OCI-LY1 (cell line): ENCODE measurements around the gene EPHA4.

ENCODE experiments used
- H2AFZ ChIP-seq: fragments of 200-600 bp; sonication (generic), shearing (Covaris generic); 2 replicates; pipeline ENCODE4 v1.6.0; 2014; ENCODE audit warnings: antibody characterized with exemption, mild to moderate bottlenecking, low read length
- H3F3A ChIP-seq: fragments of 200-600 bp; sonication (generic), shearing (Covaris generic); 2 replicates; pipeline ENCODE4 v1.6.0; 2014; ENCODE audit warnings: mild to moderate bottlenecking, antibody characterized with exemption, low read length, moderate library complexity; ENCODE audit not compliant: insufficient read depth
- H3K27ac ChIP-seq: fragments of 200-600 bp; sonication (generic); 2 replicates; pipeline ENCODE4 v1.5.1; 2014; ENCODE audit warnings: low read length, mixed run types, mild to moderate bottlenecking, low read depth; ENCODE audit not compliant: poor library complexity, severe bottlenecking
- H3K27me3 ChIP-seq: fragments of 200-600 bp; sonication (generic); 2 replicates; pipeline ENCODE4 v1.6.0; 2014; ENCODE audit warnings: antibody characterized with exemption, mild to moderate bottlenecking, low read length, moderate library complexity; ENCODE audit not compliant: insufficient read depth
- H3K36me3 ChIP-seq: fragments of 200-600 bp; sonication (generic); 2 replicates; pipeline ENCODE4 v1.6.1; 2014; ENCODE audit warnings: mild to moderate bottlenecking, antibody characterized with exemption, low read length, moderate library complexity, mixed read lengths; ENCODE audit not compliant: insufficient read depth
- H3K4me1 ChIP-seq: fragments of 200-600 bp; sonication (generic); 2 replicates; pipeline ENCODE4 v1.5.1; 2014; ENCODE audit warnings: mild to moderate bottlenecking, low read length, moderate library complexity; ENCODE audit not compliant: insufficient read depth, severe bottlenecking
- H3K4me2 ChIP-seq: fragments of 200-600 bp; sonication (generic), shearing (Covaris generic); 2 replicates; pipeline ENCODE4 v1.6.1; 2014; ENCODE audit warnings: low read length
- H3K4me3 ChIP-seq: fragments of 200-600 bp; sonication (generic); 2 replicates; pipeline ENCODE4 v1.5.1; 2014; ENCODE audit warnings: low read length, low read depth, mild to moderate bottlenecking, mixed read lengths; ENCODE audit not compliant: poor library complexity, severe bottlenecking
- H3K79me2 ChIP-seq: fragments of 200-600 bp; shearing (Covaris generic); 2 replicates; pipeline ENCODE4 v1.6.1; 2016; ENCODE audit warnings: mixed run types, low read length, mixed read lengths; ENCODE audit not compliant: insufficient read depth
- H3K9ac ChIP-seq: fragments of 200-600 bp; sonication (generic), shearing (Covaris generic); 2 replicates; pipeline ENCODE4 v1.6.1; 2014; ENCODE audit warnings: mild to moderate bottlenecking, low read length, mixed read lengths
- H3K9me2 ChIP-seq: fragments of 200-600 bp; sonication (generic), shearing (Covaris generic); 2 replicates; pipeline ENCODE4 v1.6.1; 2014; ENCODE audit warnings: low read depth, mild to moderate bottlenecking, low read length, mixed read lengths
- H3K9me3 ChIP-seq: fragments of 200-600 bp; shearing (Covaris generic); 2 replicates; pipeline ENCODE4 v1.6.1; 2014; ENCODE audit warnings: low read length, mixed read lengths
- H4K20me1 ChIP-seq: fragments of 200-600 bp; sonication (generic), shearing (Covaris generic); 2 replicates; pipeline ENCODE4 v1.6.0; 2016; ENCODE audit warnings: mild to moderate bottlenecking, low read length; ENCODE audit not compliant: insufficient read depth
- EZH2 ChIP-seq: fragments of 200-600 bp; sonication (generic), shearing (Covaris generic); IDR thresholded peaks from 2 replicates; pipeline ENCODE4 v1.8.0; 2017; ENCODE audit warnings: borderline replicate concordance, mixed run types, mild to moderate bottlenecking, antibody characterized with exemption, low read length, moderate library complexity, mixed read lengths
- TF ChIP-seq, protein P1 (sequence below): fragments of 200-600 bp; sonication (generic), shearing (Covaris generic); IDR thresholded peaks from 2 replicates; pipeline ENCODE4 v1.5.1; 2017; ENCODE audit warnings: mild to moderate bottlenecking, antibody characterized with exemption, low read length, moderate library complexity, mixed read lengths

EPHA4 gene

DNA sequence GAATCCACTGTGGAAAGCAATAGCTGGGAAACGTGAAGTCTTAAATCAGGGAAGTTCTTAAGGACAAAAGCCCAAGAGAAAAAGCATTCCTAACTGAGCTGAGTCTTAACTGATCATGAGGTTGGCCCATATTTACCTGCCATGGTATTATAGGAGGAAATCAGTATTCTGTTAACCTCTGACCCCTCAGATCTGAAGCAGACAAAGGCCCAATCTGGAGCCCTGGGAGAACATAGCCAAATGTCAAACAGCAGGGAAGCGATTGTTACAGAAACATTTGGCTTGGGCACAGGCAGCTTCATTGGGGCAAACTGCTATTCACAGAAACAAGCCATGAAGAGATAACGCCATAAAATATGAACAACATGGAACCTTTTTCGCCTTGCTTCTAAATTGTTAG is 18.8 kb downstream of the EPHA4 start:
- H3K79me2 ChIP-seq: no peaks in the 10 kb centered on the region
- no peaks in the 10 kb centered on the region for H3K36me3 ChIP-seq
- H3K9me2 ChIP-seq: no peaks in the 10 kb centered on the region
- H3K27ac ChIP-seq: no peak overlapping the region
- H3F3A ChIP-seq: no peaks in the 10 kb centered on the region
- H2AFZ ChIP-seq: no peak overlapping the region
- no peak for TF ChIP-seq EZH2
- TF ChIP-seq, protein P1, sequence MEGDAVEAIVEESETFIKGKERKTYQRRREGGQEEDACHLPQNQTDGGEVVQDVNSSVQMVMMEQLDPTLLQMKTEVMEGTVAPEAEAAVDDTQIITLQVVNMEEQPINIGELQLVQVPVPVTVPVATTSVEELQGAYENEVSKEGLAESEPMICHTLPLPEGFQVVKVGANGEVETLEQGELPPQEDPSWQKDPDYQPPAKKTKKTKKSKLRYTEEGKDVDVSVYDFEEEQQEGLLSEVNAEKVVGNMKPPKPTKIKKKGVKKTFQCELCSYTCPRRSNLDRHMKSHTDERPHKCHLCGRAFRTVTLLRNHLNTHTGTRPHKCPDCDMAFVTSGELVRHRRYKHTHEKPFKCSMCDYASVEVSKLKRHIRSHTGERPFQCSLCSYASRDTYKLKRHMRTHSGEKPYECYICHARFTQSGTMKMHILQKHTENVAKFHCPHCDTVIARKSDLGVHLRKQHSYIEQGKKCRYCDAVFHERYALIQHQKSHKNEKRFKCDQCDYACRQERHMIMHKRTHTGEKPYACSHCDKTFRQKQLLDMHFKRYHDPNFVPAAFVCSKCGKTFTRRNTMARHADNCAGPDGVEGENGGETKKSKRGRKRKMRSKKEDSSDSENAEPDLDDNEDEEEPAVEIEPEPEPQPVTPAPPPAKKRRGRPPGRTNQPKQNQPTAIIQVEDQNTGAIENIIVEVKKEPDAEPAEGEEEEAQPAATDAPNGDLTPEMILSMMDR: no peak
- H3K4me2 ChIP-seq: no peak overlapping the region
- H3K4me1 ChIP-seq: no peaks in the 10 kb centered on the region
- no peak overlapping the region for H3K9ac ChIP-seq
- no peak overlapping the region for H3K4me3 ChIP-seq
- no peaks in the 10 kb centered on the region for H3K9me3 ChIP-seq
- H4K20me1 ChIP-seq: no peaks in the 10 kb centered on the region
- H3K27me3 ChIP-seq: no peaks in the 10 kb centered on the region

DNA sequence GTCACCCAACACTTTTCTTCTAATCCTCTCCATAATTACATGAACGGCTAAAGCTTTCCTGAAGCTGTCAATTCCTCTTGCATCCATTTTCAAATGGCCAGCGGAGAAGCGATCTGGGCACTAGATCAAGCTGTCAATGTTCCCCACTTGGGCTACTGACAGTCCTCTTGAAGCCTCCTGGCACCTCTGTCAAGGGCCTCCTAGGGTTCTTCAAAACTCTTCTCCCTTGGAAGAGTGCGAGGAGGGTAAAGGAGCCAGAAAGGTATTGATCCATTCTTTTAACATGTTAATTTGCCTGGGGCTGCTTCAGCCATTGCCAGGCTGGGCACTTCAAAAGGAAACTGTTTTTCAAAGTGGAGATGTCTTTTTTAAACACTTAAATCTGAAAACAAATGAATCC is 19.8 kb downstream of the EPHA4 start:
- Histone ChIP-seq H3K4me3 (no peak overlapping the region), H3F3A (no peaks in the 10 kb centered on the region), H3K9me3 (no peaks in the 10 kb centered on the region), H3K27ac (no peak overlapping the region), H3K9me2 (no peaks in the 10 kb centered on the region), H3K9ac (no peak overlapping the region), H4K20me1 (no peaks in the 10 kb centered on the region), H3K36me3 (no peaks in the 10 kb centered on the region), H3K27me3 (no peaks in the 10 kb centered on the region), H3K4me2 (no peak overlapping the region), H2AFZ (no peak overlapping the region), H3K4me1 (no peaks in the 10 kb centered on the region), H3K79me2 (no peaks in the 10 kb centered on the region)
- TF ChIP-seq, protein P1: no peak
- TF ChIP-seq EZH2: no peak

DNA sequence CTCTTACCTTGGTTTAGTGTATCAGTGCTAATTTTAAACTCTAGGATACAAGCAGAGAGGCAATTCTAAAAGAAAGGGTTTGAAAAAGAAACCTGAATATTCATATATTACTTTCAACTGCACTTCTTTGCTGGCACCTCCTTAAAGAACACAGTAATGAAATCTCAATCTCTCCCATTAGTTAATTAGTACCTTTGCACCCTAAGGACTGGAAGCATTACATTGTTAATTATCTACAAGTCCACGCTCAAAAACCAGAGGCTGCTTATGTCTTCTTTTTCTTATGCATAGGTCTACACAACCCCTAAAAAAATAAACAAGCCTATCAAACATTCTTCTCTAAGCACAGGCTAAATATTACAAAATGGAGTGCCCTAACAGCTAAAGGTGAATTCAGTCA is 20.2 kb downstream of the EPHA4 start:
- Histone ChIP-seq H3K36me3 (no peaks in the 10 kb centered on the region), H3K4me2 (no peak overlapping the region), H2AFZ (no peak overlapping the region), H4K20me1 (no peaks in the 10 kb centered on the region), H3K27ac (no peak overlapping the region), H3K4me1 (no peaks in the 10 kb centered on the region), H3F3A (no peaks in the 10 kb centered on the region), H3K79me2 (no peaks in the 10 kb centered on the region), H3K9me3 (no peaks in the 10 kb centered on the region), H3K27me3 (no peaks in the 10 kb centered on the region), H3K9ac (no peak overlapping the region), H3K9me2 (no peaks in the 10 kb centered on the region), H3K4me3 (no peak overlapping the region)
- no peak for TF ChIP-seq EZH2
- TF ChIP-seq, protein P1: no peak
